ENCODE data around the gene TP53RK.

Gene TP53RK

DNA sequence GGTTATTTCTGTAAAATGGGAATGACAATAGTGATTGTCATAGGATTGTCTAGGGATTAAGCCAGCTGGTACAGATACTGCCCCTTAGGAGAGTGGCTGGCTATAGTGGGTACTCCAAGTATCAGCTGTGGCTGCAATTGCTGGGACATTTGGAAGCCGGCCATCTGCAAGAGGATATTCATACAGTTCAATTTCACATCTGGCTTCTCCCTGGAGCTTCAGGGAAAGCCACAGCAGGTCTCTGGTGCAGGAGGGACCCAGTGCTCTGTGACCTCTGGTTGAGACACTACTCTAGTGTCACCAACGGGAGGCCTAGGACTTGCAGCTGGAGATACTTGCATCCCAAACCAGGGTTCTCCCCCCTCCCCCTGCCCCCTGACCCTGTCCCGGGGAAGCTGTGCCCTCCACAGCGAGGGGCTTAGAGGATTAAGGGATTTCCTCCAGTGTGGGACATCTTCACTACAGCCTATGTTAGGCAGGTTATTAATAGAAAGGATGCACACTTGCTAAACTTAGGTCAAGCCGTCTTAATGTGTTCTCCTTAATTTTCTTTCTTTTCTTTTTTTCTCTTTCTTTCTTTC is 22.9 kb upstream of the TP53RK start:
- no peak overlapping the region for H3K27ac Mint-ChIP-seq
- H3K9me3 Mint-ChIP-seq: no peaks in the 10 kb centered on the region
- H3K4me1 Mint-ChIP-seq: peaks cover 19% of the 10 kb centered on the region
- no peak for DNase-seq (ENCODE audit: low spot score in 2 of 2)
- no peak for ATAC-seq
- no peaks in the 10 kb centered on the region for H3K36me3 Mint-ChIP-seq
- H3K4me3 Mint-ChIP-seq: no peak overlapping the region

DNA sequence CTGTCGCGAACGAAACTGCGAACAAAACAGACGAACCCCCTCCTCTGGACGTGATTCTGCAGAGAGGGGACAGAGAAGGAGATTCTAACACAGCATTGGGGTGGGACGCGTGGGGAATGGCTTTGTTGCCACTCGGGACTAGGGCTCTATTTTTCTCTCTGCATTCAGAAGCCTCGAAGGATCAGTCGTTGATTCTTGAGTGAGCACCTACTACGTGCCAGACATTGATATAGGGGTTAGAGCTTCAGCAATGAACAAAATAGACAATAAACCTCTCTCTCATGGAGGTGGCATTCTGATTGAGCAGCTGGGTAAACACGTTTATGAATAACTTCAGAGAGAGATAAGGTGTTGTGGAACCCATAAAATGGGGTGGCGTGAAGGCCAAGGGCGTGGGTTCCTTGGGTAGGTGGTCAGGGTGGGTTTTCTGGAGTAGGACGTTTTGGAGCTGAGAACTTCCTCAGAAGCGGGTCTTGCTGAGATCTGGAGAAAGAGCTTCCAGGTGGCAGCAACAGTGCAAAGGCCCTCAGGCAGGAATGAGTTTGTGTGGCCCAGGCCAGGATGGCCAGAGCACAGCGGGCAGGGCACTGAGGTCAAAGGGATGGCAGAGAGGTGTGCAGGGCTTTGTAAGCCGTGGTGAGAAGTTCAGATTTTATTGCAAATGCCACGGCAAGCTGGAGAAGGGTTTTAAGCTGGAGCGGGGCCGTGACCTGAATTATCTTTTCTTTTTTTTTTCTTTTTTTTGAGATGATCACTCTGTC is 21.1 kb upstream of the TP53RK start:
- ATAC-seq: no peak
- Mint-ChIP-seq H3K36me3 (no peaks in the 10 kb centered on the region), H3K27ac (no peak overlapping the region), H3K4me3 (peak overlapping the region; percentile 49), H3K4me1 (peaks cover 19% of the 10 kb centered on the region), H3K9me3 (no peaks in the 10 kb centered on the region)
- DNase-seq (ENCODE audit: low spot score in 2 of 2): no peak

- DNase-seq (ENCODE audit: low spot score in 2 of 2) (no peak), ATAC-seq (peak; percentile 5)
- H3K36me3 Mint-ChIP-seq: no peaks in the 10 kb centered on the region
- peak within 1 kb of the TSS; percentile 49 for H3K4me3 Mint-ChIP-seq
- peaks cover 19% of the 10 kb centered on the region for H3K4me1 Mint-ChIP-seq
- no peak within 1 kb of the TSS for H3K27ac Mint-ChIP-seq
- no peaks in the 10 kb centered on the region for H3K9me3 Mint-ChIP-seq
These were observed 20.4 kb upstream of the TP53RK start, which contains the start of gene SLC2A10 for GRCh38 chr20:46709459-46710152. SLC2A10 (plus strand) TSS chr20:46709649; CDS start chr20:46709737, 88 bp downstream.

- Mint-ChIP-seq H3K27ac (no peak overlapping the region), H3K4me1 (peaks cover 19% of the 10 kb centered on the region), H3K4me3 (peak overlapping the region; percentile 49), H3K9me3 (no peaks in the 10 kb centered on the region), H3K36me3 (no peaks in the 10 kb centered on the region)
- no peak for DNase-seq (ENCODE audit: low spot score in 2 of 2)
- no peak for ATAC-seq
These were observed 19.8 kb upstream of the TP53RK start for GRCh38 chr20:46709055-46709458.

GRCh38 chr20:46708172-46708860 is 19.1 kb upstream of the TP53RK start:
- Mint-ChIP-seq H3K4me1 (peaks cover 19% of the 10 kb centered on the region), H3K4me3 (no peak overlapping the region), H3K9me3 (no peaks in the 10 kb centered on the region), H3K36me3 (no peaks in the 10 kb centered on the region), H3K27ac (no peak overlapping the region)
- DNase-seq (ENCODE audit: low spot score in 2 of 2): no peak
- ATAC-seq: peak; percentile 39

DNA sequence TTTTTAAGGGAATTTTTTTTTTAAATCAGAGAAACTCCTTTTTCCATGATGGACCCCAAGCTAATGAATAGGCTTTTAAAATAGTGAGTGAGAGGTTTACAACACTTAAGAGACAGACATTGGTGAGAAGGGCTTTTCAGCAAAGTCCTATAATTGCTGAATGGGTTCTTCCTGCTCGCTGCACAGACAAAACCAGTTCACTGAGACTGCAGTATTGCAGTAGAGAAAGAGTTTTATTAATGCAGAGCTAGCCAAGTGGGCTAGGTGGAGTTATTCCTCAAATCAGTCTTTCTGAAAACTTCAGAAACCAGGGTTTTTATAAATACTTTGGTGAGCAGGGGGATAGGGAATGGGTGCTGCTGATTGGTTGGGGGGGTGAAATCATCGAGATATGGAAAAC is 17.0 kb upstream of the TP53RK start:
- no peaks in the 10 kb centered on the region for H3K9me3 Mint-ChIP-seq
- no peaks in the 10 kb centered on the region for H3K36me3 Mint-ChIP-seq
- no peak for DNase-seq (ENCODE audit: low spot score in 2 of 2)
- ATAC-seq: no peak
- H3K4me1 Mint-ChIP-seq: peaks cover 19% of the 10 kb centered on the region
- no peak overlapping the region for H3K27ac Mint-ChIP-seq
- H3K4me3 Mint-ChIP-seq: no peak overlapping the region

GRCh38 chr20:46705378-46705729 is 16.1 kb upstream of the TP53RK start:
- Mint-ChIP-seq H3K36me3 (no peaks in the 10 kb centered on the region), H3K9me3 (no peaks in the 10 kb centered on the region), H3K27ac (no peak overlapping the region), H3K4me3 (no peak overlapping the region), H3K4me1 (peaks cover 17% of the 10 kb centered on the region)
- DNase-seq (ENCODE audit: low spot score in 2 of 2): no peak
- ATAC-seq: no peak

GRCh38 chr20:46704714-46705377 is 15.6 kb upstream of the TP53RK start:
- no peak overlapping the region for H3K4me3 Mint-ChIP-seq
- H3K9me3 Mint-ChIP-seq: no peaks in the 10 kb centered on the region
- DNase-seq (ENCODE audit: low spot score in 2 of 2) (no peak), ATAC-seq (no peak)
- H3K27ac Mint-ChIP-seq: no peak overlapping the region
- peaks cover 12% of the 10 kb centered on the region for H3K4me1 Mint-ChIP-seq
- H3K36me3 Mint-ChIP-seq: no peaks in the 10 kb centered on the region

GRCh38 chr20:46703435-46703834 is 14.2 kb upstream of the TP53RK start:
- Mint-ChIP-seq H3K4me1 (no peaks in the 10 kb centered on the region), H3K27ac (no peak overlapping the region), H3K9me3 (no peaks in the 10 kb centered on the region), H3K36me3 (no peaks in the 10 kb centered on the region), H3K4me3 (no peak overlapping the region)
- ATAC-seq (no peak), DNase-seq (ENCODE audit: low spot score in 2 of 2) (no peak)

DNA sequence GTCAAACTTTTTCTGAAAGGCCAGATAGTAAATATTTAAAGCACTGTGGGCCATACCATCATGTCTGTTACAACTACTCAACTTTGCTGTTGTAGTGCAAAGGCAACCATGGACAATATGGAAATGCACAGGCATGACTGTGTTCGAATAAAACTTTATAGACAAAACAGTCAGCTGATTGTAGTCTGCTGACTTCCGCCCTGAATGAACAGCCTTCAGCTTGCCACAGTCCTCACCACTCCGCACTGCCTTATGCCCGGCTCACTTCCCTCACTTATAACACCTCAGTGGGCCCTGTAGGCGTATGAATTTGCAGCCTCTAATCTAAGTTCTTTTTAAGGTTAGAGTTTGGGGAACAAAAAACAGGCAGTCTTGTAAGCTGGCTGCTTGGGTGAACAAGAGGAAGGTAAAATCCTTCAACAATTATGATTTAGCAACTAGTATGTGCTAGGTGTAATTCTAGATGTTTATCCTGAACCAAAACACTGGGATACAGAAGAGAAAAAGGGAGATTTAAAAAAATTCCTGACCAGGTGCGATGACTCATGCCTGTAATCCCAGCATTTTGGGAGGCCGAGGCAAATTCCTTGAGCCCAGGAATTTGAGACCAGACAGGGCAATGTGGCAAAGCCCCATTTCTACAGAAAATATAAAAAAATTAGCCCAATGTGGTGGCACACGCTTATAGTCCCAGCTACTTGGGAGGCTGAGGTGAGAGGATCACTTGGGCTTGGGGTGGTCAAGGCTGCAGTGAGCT is 13.4 kb upstream of the TP53RK start:
- no peak for DNase-seq (ENCODE audit: low spot score in 2 of 2)
- no peaks in the 10 kb centered on the region for H3K36me3 Mint-ChIP-seq
- H3K27ac Mint-ChIP-seq: no peak overlapping the region
- no peak overlapping the region for H3K4me3 Mint-ChIP-seq
- no peaks in the 10 kb centered on the region for H3K9me3 Mint-ChIP-seq
- ATAC-seq: no peak
- no peaks in the 10 kb centered on the region for H3K4me1 Mint-ChIP-seq

DNA sequence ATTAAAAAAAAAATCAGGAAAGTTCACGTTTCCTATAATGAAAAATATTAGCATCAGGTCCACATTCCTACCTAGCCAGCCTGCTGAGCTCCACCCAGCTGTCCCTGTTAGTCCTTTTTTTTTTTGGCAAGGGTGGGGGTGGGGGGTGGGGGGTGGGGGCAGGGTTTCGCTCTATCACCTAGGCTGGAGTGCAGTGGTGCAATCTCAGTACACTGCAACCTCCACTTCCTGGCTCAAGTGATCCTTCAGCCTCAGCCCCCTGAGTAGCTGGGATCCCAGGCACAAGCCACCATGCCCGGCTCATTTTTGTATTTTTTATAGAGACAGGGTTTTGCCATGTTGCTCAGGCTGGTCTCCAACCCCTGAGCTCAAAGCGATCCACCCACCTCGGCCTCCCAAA is 12.7 kb upstream of the TP53RK start:
- DNase-seq (ENCODE audit: low spot score in 2 of 2) (no peak), ATAC-seq (no peak)
- Mint-ChIP-seq H3K4me3 (no peak overlapping the region), H3K9me3 (no peaks in the 10 kb centered on the region), H3K4me1 (no peaks in the 10 kb centered on the region), H3K36me3 (no peaks in the 10 kb centered on the region), H3K27ac (no peak overlapping the region)

- Mint-ChIP-seq H3K9me3 (no peaks in the 10 kb centered on the region), H3K27ac (no peak overlapping the region), H3K4me1 (no peaks in the 10 kb centered on the region), H3K4me3 (no peak overlapping the region), H3K36me3 (no peaks in the 10 kb centered on the region)
- DNase-seq (ENCODE audit: low spot score in 2 of 2): no peak
- no peak for ATAC-seq
These were observed 12.3 kb upstream of the TP53RK start for GRCh38 chr20:46701556-46701955.

DNA sequence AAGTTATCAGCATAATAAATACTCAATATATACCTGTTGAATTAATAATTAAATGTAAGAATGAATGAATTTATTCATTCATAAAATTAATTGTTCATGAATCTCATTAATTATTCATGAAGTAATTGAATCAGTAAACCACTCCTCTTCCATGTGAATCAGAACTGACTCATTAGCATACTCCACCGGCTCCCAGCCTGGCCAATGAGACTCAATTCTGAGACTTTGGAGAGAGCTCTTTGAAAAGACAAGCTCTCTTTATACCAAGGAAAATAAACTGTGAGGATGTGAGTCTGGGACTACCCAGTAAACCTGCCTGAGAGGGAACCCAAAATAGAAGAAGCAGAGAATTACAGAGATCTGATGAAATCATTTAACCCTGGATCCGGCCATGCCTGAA is 11.8 kb upstream of the TP53RK start:
- H3K9me3 Mint-ChIP-seq: no peaks in the 10 kb centered on the region

DNA sequence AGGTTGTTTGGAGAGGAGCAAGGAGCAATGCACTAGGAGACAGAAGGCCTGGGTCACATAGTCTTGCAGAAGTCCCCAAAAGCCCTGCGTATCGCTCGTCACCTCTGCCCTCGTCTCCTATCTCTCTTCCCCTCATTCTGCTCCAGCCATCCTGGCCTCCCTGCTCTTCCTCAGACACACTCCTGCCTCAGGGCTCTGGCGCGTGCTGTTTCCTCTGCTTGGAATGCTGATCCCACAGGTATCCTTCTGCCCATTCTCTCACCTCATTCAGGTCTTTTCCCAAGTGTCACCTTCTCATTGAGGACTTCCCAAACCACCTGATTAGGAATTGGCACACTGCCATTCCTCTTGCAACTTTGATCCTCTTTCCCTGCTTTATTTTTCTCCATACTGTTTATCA is 11.2 kb upstream of the TP53RK start:
- H3K4me1 Mint-ChIP-seq: no peaks in the 10 kb centered on the region
- no peaks in the 10 kb centered on the region for H3K9me3 Mint-ChIP-seq
- H3K27ac Mint-ChIP-seq: no peak overlapping the region
- ATAC-seq (no peak), DNase-seq (ENCODE audit: low spot score in 2 of 2) (no peak)
- no peak overlapping the region for H3K4me3 Mint-ChIP-seq
- no peaks in the 10 kb centered on the region for H3K36me3 Mint-ChIP-seq

More for the DNA sequence above, 11.8 kb upstream of the TP53RK start:
- DNase-seq (ENCODE audit: low spot score in 2 of 2): no peak
- H3K27ac Mint-ChIP-seq: no peak overlapping the region
- H3K4me1 Mint-ChIP-seq: no peaks in the 10 kb centered on the region
- H3K36me3 Mint-ChIP-seq: no peaks in the 10 kb centered on the region
- H3K4me3 Mint-ChIP-seq: no peak overlapping the region
- no peak for ATAC-seq

Data from stimulated activated effector memory CD8-positive, alpha-beta T cell treated with anti-CD3 and anti-CD28 coated beads, Interleukin-12 subunit alpha, Interleukin-12 subunit beta, amount 100 ng/mL, for 72 hours (primary cell).